Muscle layer of colon (tissue), 2 donors: ENCODE data around the gene PDE4B.

Experiments used
- H3K27ac ChIP-seq: one replicate; pipeline ENCODE4 v1.7.0; 2013; ENCODE audit warnings: low read depth, mild to moderate bottlenecking, low read length, moderate library complexity
- H3K27me3 ChIP-seq, 2 donors: one replicate each; pipeline ENCODE4 v1.7.0; 2013; ENCODE audit warnings: low read length in 2 of 2, mild to moderate bottlenecking in 2 of 2; ENCODE audit not compliant: insufficient read depth in 2 of 2, control insufficient read depth in 1 of 2
- H3K36me3 ChIP-seq: one replicate; pipeline ENCODE4 v1.7.0; 2013; ENCODE audit warnings: mild to moderate bottlenecking, low read length; ENCODE audit not compliant: insufficient read depth
- H3K4me1 ChIP-seq: one replicate; pipeline ENCODE4 v1.7.0; 2013; ENCODE audit warnings: mild to moderate bottlenecking, low read length; ENCODE audit not compliant: insufficient read depth
- H3K4me3 ChIP-seq, 2 donors: one replicate each; pipeline ENCODE4 v1.7.0; 2013; ENCODE audit warnings: low read length in 2 of 2, low read depth in 1 of 2, mild to moderate bottlenecking in 1 of 2, moderate library complexity in 1 of 2
- H3K9ac ChIP-seq: one replicate; pipeline ENCODE4 v1.7.0; 2013; ENCODE audit warnings: low read length
- H3K9me3 ChIP-seq: one replicate; pipeline ENCODE4 v1.7.0; 2013; ENCODE audit warnings: mild to moderate bottlenecking, low read length
- donor health status: abdominal sarcoma.
- donor health status: Adenocarcinoma of cecum.

PDE4B gene

DNA sequence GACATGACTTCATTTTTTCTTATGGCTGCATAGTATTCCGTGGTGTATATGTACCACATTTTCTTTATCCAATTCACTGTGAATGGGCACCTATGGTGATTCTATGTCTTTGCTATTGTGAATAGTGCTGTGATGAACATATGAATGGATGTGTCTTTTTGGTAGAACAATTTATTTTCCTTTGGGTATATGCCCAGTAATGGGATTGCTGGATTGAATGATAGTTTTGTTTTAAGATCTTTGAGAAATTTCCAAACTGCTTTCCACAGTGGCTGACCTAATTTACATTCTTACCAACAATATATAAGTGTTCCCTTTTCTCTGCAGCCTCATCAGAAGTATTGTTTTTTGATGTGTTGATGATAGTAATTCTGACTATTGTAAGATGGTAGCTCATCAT, 379.6 kb downstream of the PDE4B start:
- Histone ChIP-seq H3K4me1 (peaks cover 29% of the 10 kb centered on the region), H3K36me3 (no peaks in the 10 kb centered on the region)

DNA sequence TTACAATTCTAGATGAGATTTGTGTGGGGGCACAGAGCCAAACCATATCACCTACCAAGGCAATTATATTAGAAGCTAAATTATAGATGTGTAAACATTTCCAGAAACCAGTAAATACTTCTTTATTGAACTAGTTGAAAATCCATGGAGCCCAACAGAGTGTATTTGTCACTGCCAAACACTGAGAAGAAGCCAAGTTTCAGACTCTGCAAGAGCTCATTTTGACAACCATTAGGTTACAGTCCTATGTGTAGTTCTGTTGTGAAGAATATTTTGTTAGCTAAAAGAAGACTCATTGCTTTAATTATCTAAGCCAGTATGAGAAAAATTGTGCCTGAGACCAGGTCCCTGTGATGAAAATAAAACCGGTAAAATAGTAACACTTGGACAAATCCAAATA, 382.4 kb downstream of the PDE4B start:
- Histone ChIP-seq H3K4me3 (no peak overlapping the region), H3K36me3 (no peaks in the 10 kb centered on the region), H3K9ac (no peak overlapping the region), H3K4me1 (peaks cover 17% of the 10 kb centered on the region), H3K9me3 (no peaks in the 10 kb centered on the region), H3K27ac (no peak overlapping the region), H3K27me3 (no peaks in the 10 kb centered on the region)

More for the DNA sequence above, 379.6 kb downstream of the PDE4B start:
- Histone ChIP-seq H3K9me3 (no peaks in the 10 kb centered on the region), H3K27me3 (no peaks in the 10 kb centered on the region), H3K4me3 (no peak overlapping the region), H3K9ac (no peak overlapping the region), H3K27ac (no peak overlapping the region)

DNA sequence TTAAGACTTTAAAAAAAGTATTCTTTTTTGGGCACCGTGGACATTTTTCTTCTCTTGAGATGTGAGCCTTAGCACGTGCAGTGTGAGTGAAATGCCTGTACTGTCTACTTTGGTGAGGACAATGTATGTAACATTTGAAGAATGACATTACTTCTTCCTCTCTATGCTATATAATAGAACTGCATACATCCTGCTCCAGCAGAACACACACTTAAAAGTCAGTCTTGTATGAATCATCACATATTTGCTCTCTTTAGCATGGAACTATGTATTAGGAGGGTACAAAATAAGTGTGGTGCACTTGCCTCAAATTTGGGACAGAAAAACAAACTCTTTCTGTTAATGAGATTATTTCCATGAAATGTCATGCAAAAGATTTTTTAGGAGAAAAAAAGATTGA, 382.9 kb downstream of the PDE4B start:
- H3K4me1 ChIP-seq = peaks cover 18% of the 10 kb centered on the region
- no peak overlapping the region for H3K9ac ChIP-seq
- H3K27me3 ChIP-seq = no peaks in the 10 kb centered on the region
- no peaks in the 10 kb centered on the region for H3K36me3 ChIP-seq
- no peak overlapping the region for H3K27ac ChIP-seq
- H3K9me3 ChIP-seq = no peaks in the 10 kb centered on the region
- H3K4me3 ChIP-seq = no peak overlapping the region

DNA sequence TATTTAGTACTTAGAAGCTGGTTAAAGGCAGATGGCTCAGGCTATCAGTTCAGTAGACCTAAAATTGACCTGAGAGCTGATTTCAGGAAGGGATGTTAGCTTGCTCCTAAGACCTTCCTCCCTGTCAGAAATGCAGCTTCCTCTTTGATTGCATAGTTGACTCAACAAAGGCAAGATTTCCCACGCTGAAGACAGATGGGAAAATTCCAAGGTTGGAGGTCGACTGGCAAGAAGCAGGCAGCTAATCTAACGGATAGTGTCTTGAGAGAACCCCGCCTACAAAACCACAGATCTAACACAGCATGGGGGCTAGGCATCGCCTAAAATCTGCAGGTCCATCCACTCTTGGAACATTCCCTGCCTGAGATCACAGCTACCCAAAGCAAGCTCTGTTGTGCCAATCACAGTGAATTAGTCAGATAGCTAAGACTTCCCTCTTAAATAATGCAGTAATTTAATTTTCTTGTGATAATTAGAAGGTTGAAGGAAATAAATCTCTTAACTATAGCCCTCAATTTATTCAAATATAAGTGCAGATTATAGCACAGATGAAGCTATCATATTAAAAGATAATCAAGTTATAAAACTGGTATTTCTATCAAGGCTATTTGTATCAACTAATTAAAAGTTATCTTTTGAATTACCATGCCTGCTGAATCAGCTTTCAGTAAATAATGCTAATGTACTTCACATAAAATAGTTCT, 383.5 kb downstream of the PDE4B start:
- H3K4me1 ChIP-seq = peaks cover 23% of the 10 kb centered on the region
- no peaks in the 10 kb centered on the region for H3K9me3 ChIP-seq
- H3K36me3 ChIP-seq = no peaks in the 10 kb centered on the region
- H3K27ac ChIP-seq = no peak overlapping the region
- no peak overlapping the region for H3K9ac ChIP-seq
- H3K27me3 ChIP-seq = no peaks in the 10 kb centered on the region
- no peak overlapping the region for H3K4me3 ChIP-seq

DNA sequence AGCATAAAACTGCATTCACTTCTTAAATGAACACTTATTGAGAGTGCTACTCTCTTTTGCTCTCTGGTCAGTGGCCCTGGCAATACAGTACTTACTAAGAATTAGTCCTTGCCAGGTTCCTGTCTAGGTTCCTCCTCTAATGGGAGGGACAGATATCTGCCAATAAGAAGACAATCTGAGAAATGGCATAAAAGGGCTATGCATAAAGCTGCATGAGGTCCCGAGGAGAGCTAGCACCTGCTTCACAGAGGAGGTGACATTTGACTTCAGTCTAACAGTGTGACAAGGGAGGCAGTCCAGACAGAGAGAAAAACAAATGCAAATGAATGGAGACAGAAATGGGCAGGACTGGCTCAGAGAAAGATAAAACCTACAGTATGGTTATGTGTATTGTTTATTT, 384.1 kb downstream of the PDE4B start:
- Histone ChIP-seq H3K9me3 (no peaks in the 10 kb centered on the region), H3K4me1 (peaks cover 23% of the 10 kb centered on the region), H3K27ac (no peak overlapping the region), H3K4me3 (no peak overlapping the region), H3K9ac (no peak overlapping the region), H3K36me3 (no peaks in the 10 kb centered on the region), H3K27me3 (no peaks in the 10 kb centered on the region)

DNA sequence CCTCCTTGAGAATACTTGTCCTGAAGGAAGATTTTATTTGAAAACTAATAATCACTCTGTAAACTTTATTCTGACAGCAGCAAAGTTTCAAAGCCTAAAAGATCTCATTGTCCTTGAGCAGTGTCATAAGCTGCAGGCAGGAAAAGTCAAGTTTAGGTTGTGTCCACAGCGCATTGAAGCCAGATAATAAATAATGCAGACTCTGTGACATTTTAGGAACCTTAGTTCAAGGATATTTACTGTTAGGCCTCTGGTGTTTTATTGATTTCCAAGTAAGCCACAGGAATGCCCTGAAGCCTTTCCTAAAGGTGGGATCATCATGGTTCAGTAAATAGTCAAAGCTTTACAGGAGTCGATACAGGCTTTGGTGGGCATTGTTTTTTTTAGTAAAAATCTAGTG, 384.8 kb downstream of the PDE4B start:
- no peak overlapping the region for H3K4me3 ChIP-seq
- no peak overlapping the region for H3K27ac ChIP-seq
- no peaks in the 10 kb centered on the region for H3K9me3 ChIP-seq
- no peak overlapping the region for H3K9ac ChIP-seq
- H3K36me3 ChIP-seq = no peaks in the 10 kb centered on the region
- H3K27me3 ChIP-seq = no peaks in the 10 kb centered on the region
- H3K4me1 ChIP-seq = peaks cover 23% of the 10 kb centered on the region

DNA sequence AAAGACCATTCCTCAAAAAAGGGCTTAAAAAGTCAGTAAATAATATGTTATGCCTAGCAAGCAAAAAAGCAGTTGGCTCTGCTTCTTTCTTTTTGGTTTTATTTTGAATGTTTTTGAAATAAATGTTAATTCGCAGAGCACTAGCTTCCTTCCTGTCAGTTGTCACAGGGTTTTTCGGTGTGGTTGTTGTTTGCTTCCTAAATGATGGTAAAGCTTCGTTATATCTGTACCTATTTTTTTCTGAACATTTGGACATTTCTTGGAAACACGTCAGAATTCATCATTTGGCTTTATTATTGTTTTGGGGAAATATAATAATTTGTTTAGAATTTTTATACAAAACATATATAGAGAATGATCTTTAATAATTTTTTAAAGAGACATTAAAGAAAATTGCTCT, 389.3 kb downstream of the PDE4B start:
- Histone ChIP-seq H3K9ac (no peak overlapping the region), H3K4me3 (no peak overlapping the region), H3K9me3 (no peaks in the 10 kb centered on the region), H3K27ac (no peak overlapping the region), H3K36me3 (no peaks in the 10 kb centered on the region), H3K4me1 (peaks cover 6% of the 10 kb centered on the region), H3K27me3 (no peaks in the 10 kb centered on the region)

DNA sequence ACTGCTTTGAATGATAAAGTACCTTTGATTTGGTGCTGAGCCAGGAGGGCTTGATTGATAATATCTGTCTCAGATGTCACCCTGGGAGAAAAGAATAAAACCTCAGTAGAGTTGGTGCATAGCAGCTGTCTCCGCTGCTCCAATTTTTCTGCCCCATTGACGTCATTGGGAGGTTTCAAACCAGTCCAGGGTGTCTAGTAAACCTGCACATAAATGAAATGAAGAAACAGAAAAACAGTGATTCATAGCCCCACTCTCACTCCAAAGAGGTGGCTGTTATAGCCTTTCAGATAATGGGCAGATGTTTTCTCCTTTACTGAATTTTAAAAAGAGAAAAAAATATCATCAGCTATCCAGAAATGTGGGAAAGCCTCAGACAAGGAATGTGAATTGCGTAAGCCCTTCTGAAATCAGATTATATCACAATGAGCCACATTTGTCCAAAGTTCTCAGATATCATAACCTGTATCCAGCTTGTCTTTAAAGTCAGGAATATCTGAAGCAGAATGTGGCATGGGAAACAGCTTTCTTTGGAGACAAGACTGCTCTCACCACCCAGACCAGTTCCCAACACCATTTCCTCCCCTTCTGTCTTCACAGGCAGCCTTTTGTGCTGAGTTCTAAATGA, 390.0 kb downstream of the PDE4B start:
- Histone ChIP-seq H3K9ac (no peak overlapping the region), H3K27ac (no peak overlapping the region), H3K4me3 (no peak overlapping the region), H3K9me3 (no peaks in the 10 kb centered on the region), H3K4me1 (peaks cover 6% of the 10 kb centered on the region), H3K27me3 (no peaks in the 10 kb centered on the region), H3K36me3 (no peaks in the 10 kb centered on the region)

DNA sequence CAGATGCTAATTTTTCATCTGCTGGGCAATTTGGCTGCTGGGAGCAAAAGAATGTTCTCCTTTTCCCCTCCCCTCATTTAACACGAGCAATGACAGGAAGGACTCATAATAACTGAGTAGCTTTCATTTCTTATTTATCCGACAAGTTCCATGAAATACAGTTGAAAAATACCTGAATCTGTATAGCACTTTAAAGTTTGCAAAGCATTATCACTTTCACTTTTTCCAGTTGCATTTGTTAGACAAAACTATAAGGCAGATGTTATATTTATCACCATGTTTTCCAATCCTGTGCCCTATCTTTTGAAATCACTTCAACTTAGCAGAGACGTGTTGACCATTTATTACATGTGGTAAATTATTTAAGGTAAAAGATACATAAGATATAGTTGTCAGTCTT, 390.7 kb downstream of the PDE4B start:
- no peak overlapping the region for H3K27ac ChIP-seq

DNA sequence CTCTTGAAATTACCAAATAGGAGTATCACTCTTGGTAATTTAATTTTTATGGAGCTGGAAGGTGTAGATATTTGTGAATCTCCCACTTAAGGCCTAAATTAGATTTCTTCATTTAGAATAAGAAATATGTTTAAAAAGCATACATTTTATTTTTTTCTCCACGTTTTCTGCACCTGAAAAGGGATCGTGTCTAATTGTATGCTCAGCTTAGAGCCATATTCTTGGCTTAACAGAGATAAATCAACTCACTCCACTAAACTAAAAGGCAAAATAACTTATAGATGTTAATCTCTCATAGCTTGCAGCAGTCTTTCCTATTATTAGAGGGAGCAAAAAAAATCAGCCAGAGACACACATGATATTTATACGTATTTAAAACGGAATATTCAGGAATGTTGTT, 404.4 kb downstream of the PDE4B start:
- H3K27ac ChIP-seq = no peak overlapping the region

More for the DNA sequence above, 390.7 kb downstream of the PDE4B start:
- H3K36me3 ChIP-seq = no peaks in the 10 kb centered on the region
- H3K4me1 ChIP-seq = peaks cover 6% of the 10 kb centered on the region
- no peak overlapping the region for H3K4me3 ChIP-seq
- no peaks in the 10 kb centered on the region for H3K27me3 ChIP-seq
- no peaks in the 10 kb centered on the region for H3K9me3 ChIP-seq
- no peak overlapping the region for H3K9ac ChIP-seq

DNA sequence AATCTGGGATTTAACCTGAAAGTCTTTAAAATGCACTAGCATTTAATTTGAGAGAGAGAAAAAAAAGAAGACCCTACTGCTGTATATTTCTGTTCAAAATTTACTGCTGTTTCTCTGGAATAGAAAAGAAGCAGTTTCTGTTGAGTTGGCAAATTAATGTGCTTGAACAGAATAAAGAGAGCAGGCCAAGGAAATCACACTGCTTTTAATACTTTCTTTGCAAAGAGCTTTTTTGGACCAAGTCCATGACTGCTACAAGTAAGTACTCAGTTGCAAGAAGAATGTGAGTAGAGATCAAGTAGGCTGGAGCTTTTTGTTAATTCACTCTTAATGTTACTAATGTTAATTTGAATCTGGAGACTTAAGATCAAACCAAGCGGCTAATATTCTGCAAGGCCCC, 405.1 kb downstream of the PDE4B start:
- Histone ChIP-seq H3K4me1 (peaks cover 14% of the 10 kb centered on the region), H3K9me3 (no peaks in the 10 kb centered on the region), H3K9ac (no peak overlapping the region), H3K36me3 (no peaks in the 10 kb centered on the region), H3K4me3 (no peak overlapping the region), H3K27ac (no peak overlapping the region), H3K27me3 (no peaks in the 10 kb centered on the region)

More for the DNA sequence above, 404.4 kb downstream of the PDE4B start:
- Histone ChIP-seq H3K27me3 (no peaks in the 10 kb centered on the region), H3K4me3 (no peak overlapping the region), H3K4me1 (peaks cover 14% of the 10 kb centered on the region), H3K9me3 (no peaks in the 10 kb centered on the region), H3K9ac (no peak overlapping the region), H3K36me3 (no peaks in the 10 kb centered on the region)
